Measurements from ENCODE around the gene TLCD3A.

Gene TLCD3A

GRCh38 chr17:732902-733720 is 715 bp downstream of the TLCD3A start:
- Histone ChIP-seq H3K9ac (ENCODE audit: low read length in 5 of 5) (peak overlapping the region in 4 of 5 donors; percentile 32 to 64 (median 59)), H3K36me3 (ENCODE audit: control insufficient read depth in 5 of 5, insufficient read depth in 5 of 5, low read length in 5 of 5) (no peaks in the 10 kb centered on the region), H3K9me3 (ENCODE audit: control insufficient read depth in 5 of 5, low read length in 5 of 5) (no peaks in the 10 kb centered on the region)

GRCh38 chr17:733743-734142 is 1.3 kb downstream of the TLCD3A start:
- Histone ChIP-seq H3K4me3 (ENCODE audit: low read depth in 1 of 5, low read length in 5 of 5) (peak overlapping the region in 3 of 5 donors; percentile 67 to 72 (median 67)), H3K27ac (ENCODE audit: low read depth, low read length) (no peak overlapping the region), H3K4me1 (ENCODE audit: control insufficient read depth in 5 of 5, insufficient read depth in 5 of 5, low read length in 5 of 5) (peaks cover 2 to 22% (median 18%) of the 10 kb centered on the region in 5 donors), H3K36me3 (ENCODE audit: control insufficient read depth in 5 of 5, insufficient read depth in 5 of 5, low read length in 5 of 5) (peaks cover 0 to 5% (median 0%) of the 10 kb centered on the region in 5 donors), H3K9me3 (ENCODE audit: control insufficient read depth in 5 of 5, low read length in 5 of 5) (no peaks in the 10 kb centered on the region), H3K9ac (ENCODE audit: low read length in 5 of 5) (no peak overlapping the region), H3K27me3 (ENCODE audit: control insufficient read depth in 5 of 5, insufficient read depth in 4 of 5, low read length in 5 of 5) (no peaks in the 10 kb centered on the region)

More at GRCh38 chr17:732902-733720, 715 bp downstream of the TLCD3A start:
- Histone ChIP-seq H3K4me3 (ENCODE audit: low read depth in 1 of 5, low read length in 5 of 5) (peak overlapping the region; percentile 42 to 72 (median 67)), H3K27ac (ENCODE audit: low read depth, low read length) (no peak overlapping the region), H3K27me3 (ENCODE audit: control insufficient read depth in 5 of 5, insufficient read depth in 4 of 5, low read length in 5 of 5) (no peaks in the 10 kb centered on the region), H3K4me1 (ENCODE audit: control insufficient read depth in 5 of 5, insufficient read depth in 5 of 5, low read length in 5 of 5) (peaks cover 2 to 22% (median 18%) of the 10 kb centered on the region in 5 donors)

GRCh38 chr17:737561-738113 is 5.2 kb downstream of the TLCD3A start:
- H3K27me3 ChIP-seq (ENCODE audit: control insufficient read depth in 5 of 5, insufficient read depth in 4 of 5, low read length in 5 of 5): no peaks in the 10 kb centered on the region
- H3K36me3 ChIP-seq (ENCODE audit: control insufficient read depth in 5 of 5, insufficient read depth in 5 of 5, low read length in 5 of 5): peaks cover 0 to 29% (median 26%) of the 10 kb centered on the region in 5 donors
- H3K9me3 ChIP-seq (ENCODE audit: control insufficient read depth in 5 of 5, low read length in 5 of 5): no peaks in the 10 kb centered on the region
- no peak overlapping the region for H3K9ac ChIP-seq (ENCODE audit: low read length in 5 of 5)
- peaks cover 2 to 11% (median 8%) of the 10 kb centered on the region in 5 donors for H3K4me1 ChIP-seq (ENCODE audit: control insufficient read depth in 5 of 5, insufficient read depth in 5 of 5, low read length in 5 of 5)
- H3K27ac ChIP-seq (ENCODE audit: low read depth, low read length): no peak overlapping the region
- no peak overlapping the region for H3K4me3 ChIP-seq (ENCODE audit: low read depth in 1 of 5, low read length in 5 of 5)

GRCh38 chr17:740240-741017 is 8.0 kb downstream of the TLCD3A start:
- H3K9me3 ChIP-seq (ENCODE audit: control insufficient read depth in 5 of 5, low read length in 5 of 5): no peaks in the 10 kb centered on the region
- H3K27me3 ChIP-seq (ENCODE audit: control insufficient read depth in 5 of 5, insufficient read depth in 4 of 5, low read length in 5 of 5): no peaks in the 10 kb centered on the region
- no peaks in the 10 kb centered on the region for H3K4me1 ChIP-seq (ENCODE audit: control insufficient read depth in 5 of 5, insufficient read depth in 5 of 5, low read length in 5 of 5)
- peaks cover 3 to 53% (median 47%) of the 10 kb centered on the region in 5 donors for H3K36me3 ChIP-seq (ENCODE audit: control insufficient read depth in 5 of 5, insufficient read depth in 5 of 5, low read length in 5 of 5)
- no peak overlapping the region for H3K27ac ChIP-seq (ENCODE audit: low read depth, low read length)
- H3K4me3 ChIP-seq (ENCODE audit: low read depth in 1 of 5, low read length in 5 of 5): peak overlapping the region in 1 of 5 donors; percentile 22
- H3K9ac ChIP-seq (ENCODE audit: low read length in 5 of 5): no peak overlapping the region

- no peak overlapping the region for H3K27ac ChIP-seq (ENCODE audit: low read depth, low read length)
- peaks cover 3 to 72% (median 65%) of the 10 kb centered on the region in 5 donors for H3K36me3 ChIP-seq (ENCODE audit: control insufficient read depth in 5 of 5, insufficient read depth in 5 of 5, low read length in 5 of 5)
- H3K9me3 ChIP-seq (ENCODE audit: control insufficient read depth in 5 of 5, low read length in 5 of 5): no peaks in the 10 kb centered on the region
- no peaks in the 10 kb centered on the region for H3K4me1 ChIP-seq (ENCODE audit: control insufficient read depth in 5 of 5, insufficient read depth in 5 of 5, low read length in 5 of 5)
- no peak overlapping the region for H3K9ac ChIP-seq (ENCODE audit: low read length in 5 of 5)
- no peak overlapping the region for H3K4me3 ChIP-seq (ENCODE audit: low read depth in 1 of 5, low read length in 5 of 5)
- no peaks in the 10 kb centered on the region for H3K27me3 ChIP-seq (ENCODE audit: control insufficient read depth in 5 of 5, insufficient read depth in 4 of 5, low read length in 5 of 5)
Observed at GRCh38 chr17:742147-742793, 9.9 kb downstream of the TLCD3A start.

- Histone ChIP-seq H3K27me3 (ENCODE audit: control insufficient read depth in 5 of 5, insufficient read depth in 4 of 5, low read length in 5 of 5) (no peaks in the 10 kb centered on the region), H3K9me3 (ENCODE audit: control insufficient read depth in 5 of 5, low read length in 5 of 5) (no peaks in the 10 kb centered on the region), H3K27ac (ENCODE audit: low read depth, low read length) (no peak overlapping the region), H3K36me3 (ENCODE audit: control insufficient read depth in 5 of 5, insufficient read depth in 5 of 5, low read length in 5 of 5) (peaks cover 3 to 80% (median 73%) of the 10 kb centered on the region in 5 donors), H3K4me1 (ENCODE audit: control insufficient read depth in 5 of 5, insufficient read depth in 5 of 5, low read length in 5 of 5) (no peaks in the 10 kb centered on the region), H3K4me3 (ENCODE audit: low read depth in 1 of 5, low read length in 5 of 5) (no peak overlapping the region), H3K9ac (ENCODE audit: low read length in 5 of 5) (no peak overlapping the region)
Observed at GRCh38 chr17:743139-743538, 10.7 kb downstream of the TLCD3A start.

- Histone ChIP-seq H3K9me3 (ENCODE audit: control insufficient read depth in 5 of 5, low read length in 5 of 5) (no peaks in the 10 kb centered on the region), H3K36me3 (ENCODE audit: control insufficient read depth in 5 of 5, insufficient read depth in 5 of 5, low read length in 5 of 5) (peaks cover 3 to 84% (median 69%) of the 10 kb centered on the region in 5 donors), H3K4me3 (ENCODE audit: low read depth in 1 of 5, low read length in 5 of 5) (no peak overlapping the region), H3K27me3 (ENCODE audit: control insufficient read depth in 5 of 5, insufficient read depth in 4 of 5, low read length in 5 of 5) (no peaks in the 10 kb centered on the region), H3K27ac (ENCODE audit: low read depth, low read length) (no peak overlapping the region), H3K4me1 (ENCODE audit: control insufficient read depth in 5 of 5, insufficient read depth in 5 of 5, low read length in 5 of 5) (no peaks in the 10 kb centered on the region), H3K9ac (ENCODE audit: low read length in 5 of 5) (no peak overlapping the region)
Observed at GRCh38 chr17:744937-745336, 12.5 kb downstream of the TLCD3A start.

GRCh38 chr17:745406-745805 is 13.0 kb downstream of the TLCD3A start:
- H3K4me3 ChIP-seq (ENCODE audit: low read depth in 1 of 5, low read length in 5 of 5): no peak overlapping the region
- peaks cover 3 to 80% (median 65%) of the 10 kb centered on the region in 5 donors for H3K36me3 ChIP-seq (ENCODE audit: control insufficient read depth in 5 of 5, insufficient read depth in 5 of 5, low read length in 5 of 5)
- no peaks in the 10 kb centered on the region for H3K9me3 ChIP-seq (ENCODE audit: control insufficient read depth in 5 of 5, low read length in 5 of 5)
- H3K4me1 ChIP-seq (ENCODE audit: control insufficient read depth in 5 of 5, insufficient read depth in 5 of 5, low read length in 5 of 5): peaks cover 0 to 4% (median 2%) of the 10 kb centered on the region in 5 donors
- H3K9ac ChIP-seq (ENCODE audit: low read length in 5 of 5): no peak overlapping the region
- H3K27me3 ChIP-seq (ENCODE audit: control insufficient read depth in 5 of 5, insufficient read depth in 4 of 5, low read length in 5 of 5): no peaks in the 10 kb centered on the region
- no peak overlapping the region for H3K27ac ChIP-seq (ENCODE audit: low read depth, low read length)

- H3K36me3 ChIP-seq (ENCODE audit: control insufficient read depth in 5 of 5, insufficient read depth in 5 of 5, low read length in 5 of 5): peaks cover 3 to 72% (median 59%) of the 10 kb centered on the region in 5 donors
Observed at GRCh38 chr17:746181-746580, 13.8 kb downstream of the TLCD3A start.

More at GRCh38 chr17:746181-746580, 13.8 kb downstream of the TLCD3A start:
- Histone ChIP-seq H3K27me3 (ENCODE audit: control insufficient read depth in 5 of 5, insufficient read depth in 4 of 5, low read length in 5 of 5) (no peaks in the 10 kb centered on the region), H3K4me1 (ENCODE audit: control insufficient read depth in 5 of 5, insufficient read depth in 5 of 5, low read length in 5 of 5) (peaks cover 4 to 12% (median 10%) of the 10 kb centered on the region in 5 donors), H3K9ac (ENCODE audit: low read length in 5 of 5) (no peak overlapping the region), H3K4me3 (ENCODE audit: low read depth in 1 of 5, low read length in 5 of 5) (no peak overlapping the region), H3K27ac (ENCODE audit: low read depth, low read length) (no peak overlapping the region), H3K9me3 (ENCODE audit: control insufficient read depth in 5 of 5, low read length in 5 of 5) (no peaks in the 10 kb centered on the region)

All from subcutaneous abdominal adipose tissue (tissue), 5 donors.